ENCODE data around the gene TOP2A. TPM values are rescaled to one million over a fixed set of nuclear protein-coding genes. Genes with fewer than 3 reads are reported as not detected.

Gene TOP2A
- total RNA-seq, 4 donors from 2014 or later, result 11.8 to 32.2 (median 16.5) TPM

- no peak for DNase-seq
- Histone ChIP-seq H3K4me1 (peaks cover 0 to 45% (median 5%) of the 10 kb centered on the region in 4 donors), H3K27me3 (no peaks in the 10 kb centered on the region), H3K36me3 (peaks cover 0 to 55% (median 0%) of the 10 kb centered on the region in 3 donors), H3K9me3 (no peaks in the 10 kb centered on the region), H3K27ac (peak overlapping the region in 2 of 4 donors; percentile 25 to 35), H3K4me3 (no peak overlapping the region)
- no peak for TF ChIP-seq CTCF (IDR thresholded peaks at IDR 0.05)
- no peak for TF ChIP-seq POLR2A (IDR thresholded peaks at IDR 0.05)
Observed at GRCh38 chr17:40355804-40356758, 61.6 kb downstream of the TOP2A start.

- peak overlapping the region in 2 of 4 donors; percentile 12 to 25 for H3K27ac ChIP-seq
- H3K4me3 ChIP-seq, result no peak overlapping the region
- peaks cover 0 to 54% (median 5%) of the 10 kb centered on the region in 4 donors for H3K4me1 ChIP-seq
- no peaks in the 10 kb centered on the region for H3K27me3 ChIP-seq
- peaks cover 0 to 61% (median 0%) of the 10 kb centered on the region in 3 donors for H3K36me3 ChIP-seq
- no peaks in the 10 kb centered on the region for H3K9me3 ChIP-seq
- peak; percentile 78 to 88 (median 86) for DNase-seq
- TF ChIP-seq CTCF (IDR thresholded peaks at IDR 0.05) (peak; percentile 94 to 98 (median 97)), POLR2A (IDR thresholded peaks at IDR 0.05) (no peak)
Observed at GRCh38 chr17:40355123-40355803, 62.4 kb downstream of the TOP2A start.

- H3K27ac ChIP-seq, result peak overlapping the region in 2 of 4 donors; percentile 12 to 25
- peaks cover 0 to 68% (median 0%) of the 10 kb centered on the region in 3 donors for H3K36me3 ChIP-seq
- TF ChIP-seq POLR2A (IDR thresholded peaks at IDR 0.05), result no peak
- TF ChIP-seq CTCF (IDR thresholded peaks at IDR 0.05), result no peak
- DNase-seq, result no peak
- no peak overlapping the region for H3K4me3 ChIP-seq
- no peaks in the 10 kb centered on the region for H3K27me3 ChIP-seq
- no peaks in the 10 kb centered on the region for H3K9me3 ChIP-seq
- H3K4me1 ChIP-seq, result peaks cover 0 to 62% (median 5%) of the 10 kb centered on the region in 4 donors
Observed at GRCh38 chr17:40354221-40355122, 63.2 kb downstream of the TOP2A start.

- H3K4me3 ChIP-seq, result no peak overlapping the region
- H3K27me3 ChIP-seq, result no peaks in the 10 kb centered on the region
- DNase-seq, result peak in 1 of 3 donors; percentile 41
- no peak for TF ChIP-seq POLR2A (IDR thresholded peaks at IDR 0.05)
- no peak for TF ChIP-seq CTCF (IDR thresholded peaks at IDR 0.05)
- no peaks in the 10 kb centered on the region for H3K9me3 ChIP-seq
- H3K27ac ChIP-seq, result peak overlapping the region in 2 of 4 donors; percentile 6 to 69
- peaks cover 0 to 82% (median 0%) of the 10 kb centered on the region in 3 donors for H3K36me3 ChIP-seq
- H3K4me1 ChIP-seq, result peaks cover 0 to 72% (median 7%) of the 10 kb centered on the region in 4 donors
Observed at GRCh38 chr17:40352779-40353394, 64.8 kb downstream of the TOP2A start.
